Dermis microvascular lymphatic vessel endothelial cell (primary cell): ENCODE results near the gene SDK1. TPM values are rescaled to one million over a fixed set of nuclear protein-coding genes. Genes with fewer than 3 reads are reported as not detected.

Source experiments
- DNase-seq, 2 donors: peaks; one replicate each; pipeline versions ENCODE4 v3.0.0 to v3.0.0-alpha.2; 2010; ENCODE audit warnings: low read depth in 2 of 2
- total RNA-seq: library from RNA; depleted of rRNA; stranded (reverse); fragments of >200 nt; gene quantifications from 2 replicates; pipeline ENCODE4 v1.2.1, GENCODE V29; 2014

Gene SDK1
- total RNA-seq, 1 donor from 2014 or later = 0.39 TPM

DNA sequence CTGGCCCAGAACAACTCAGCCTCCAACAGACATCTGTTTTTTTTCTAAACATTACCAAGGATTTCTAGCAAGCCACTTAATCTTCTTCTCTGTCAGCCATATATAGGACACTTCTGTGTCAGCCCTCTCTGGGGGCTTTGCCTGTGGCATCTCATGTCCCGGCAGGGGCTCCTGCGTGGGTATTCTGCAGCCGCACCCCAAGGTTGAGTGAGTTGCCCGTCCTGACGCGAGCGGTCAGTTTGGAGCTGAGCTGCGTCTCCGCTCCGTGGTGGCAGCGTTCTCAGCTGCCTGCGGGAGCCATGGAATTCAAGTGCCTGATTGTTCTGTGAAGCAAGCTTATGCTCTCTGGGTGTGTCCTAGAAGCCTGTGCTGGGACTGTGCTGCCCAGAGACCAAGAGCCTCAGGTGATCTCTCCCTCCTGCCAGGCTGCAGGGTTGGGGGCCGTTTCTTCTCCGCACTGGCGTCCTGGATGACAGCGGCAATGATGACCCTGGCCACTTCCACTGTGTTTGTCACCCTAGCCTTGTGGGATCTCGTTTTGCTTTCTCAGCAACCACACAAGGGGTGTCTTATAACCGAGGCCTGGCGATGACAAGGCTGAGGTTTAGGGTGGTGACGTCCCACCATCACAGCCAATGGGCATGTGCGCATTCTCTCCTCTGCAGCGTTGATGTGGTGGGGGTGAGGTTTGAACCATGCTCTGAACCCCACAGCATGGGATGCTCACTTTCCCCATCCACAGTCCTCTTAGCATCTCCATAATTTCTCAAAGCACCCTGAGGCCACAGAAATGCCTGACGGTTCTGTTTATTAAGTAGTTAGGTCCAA is 768.4 kb downstream of the SDK1 start:
- no peak for DNase-seq

DNA sequence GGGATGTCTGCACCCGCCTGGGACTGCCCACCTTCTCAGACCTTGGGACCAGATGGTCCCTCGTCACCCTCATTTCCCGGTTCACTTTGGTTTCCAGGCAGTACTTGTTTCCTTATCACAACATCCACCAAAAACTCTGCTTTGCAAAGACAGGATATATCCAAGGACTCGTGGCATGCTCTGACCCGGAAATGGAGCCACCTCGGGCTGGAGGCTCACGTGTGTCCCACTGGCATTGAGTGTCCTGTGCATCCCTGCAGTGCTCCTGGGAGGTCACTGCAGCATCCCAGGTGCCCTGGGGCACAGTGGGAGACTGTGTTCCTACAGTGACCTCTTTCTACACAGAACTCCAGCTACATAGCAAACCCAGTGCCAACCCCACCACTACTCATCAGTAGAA is 769.2 kb downstream of the SDK1 start:
- no peak for DNase-seq

DNA sequence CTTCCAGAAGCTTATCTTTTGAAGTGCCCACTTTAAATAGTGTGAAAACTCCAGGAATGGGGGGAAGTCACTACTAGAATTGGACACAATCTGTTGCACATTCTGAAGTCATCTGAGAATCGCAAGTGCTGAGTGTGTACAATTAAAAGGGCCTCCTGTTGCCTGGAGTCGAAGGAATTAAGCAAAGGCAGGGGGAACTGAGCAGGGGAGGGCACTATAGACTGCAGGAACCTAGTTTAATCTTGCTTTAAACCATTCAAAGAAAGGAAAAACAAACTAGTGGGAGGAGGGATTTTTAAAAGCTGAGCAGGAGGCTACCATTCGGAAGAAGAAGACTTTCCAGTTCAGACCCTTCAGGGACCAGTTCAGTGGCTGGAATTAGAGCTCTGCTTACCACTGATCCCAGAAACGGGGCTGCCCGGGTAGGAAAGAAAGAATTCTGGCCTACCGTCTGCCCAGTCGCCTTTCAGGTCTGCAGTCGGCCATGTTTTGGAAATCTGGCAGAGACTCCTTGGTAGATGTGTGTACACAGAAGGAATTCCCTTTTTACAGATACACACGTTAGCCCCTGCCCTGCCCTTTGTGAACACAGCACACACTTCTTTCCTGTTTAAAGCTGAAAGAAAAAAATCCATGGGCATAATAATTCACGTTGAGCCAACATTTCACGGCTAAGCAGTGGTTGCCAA is 770.5 kb downstream of the SDK1 start:
- DNase-seq = no peak

- no peak for DNase-seq
Observed at GRCh38 chr7:4072161-4072925, 771.3 kb downstream of the SDK1 start.

DNA sequence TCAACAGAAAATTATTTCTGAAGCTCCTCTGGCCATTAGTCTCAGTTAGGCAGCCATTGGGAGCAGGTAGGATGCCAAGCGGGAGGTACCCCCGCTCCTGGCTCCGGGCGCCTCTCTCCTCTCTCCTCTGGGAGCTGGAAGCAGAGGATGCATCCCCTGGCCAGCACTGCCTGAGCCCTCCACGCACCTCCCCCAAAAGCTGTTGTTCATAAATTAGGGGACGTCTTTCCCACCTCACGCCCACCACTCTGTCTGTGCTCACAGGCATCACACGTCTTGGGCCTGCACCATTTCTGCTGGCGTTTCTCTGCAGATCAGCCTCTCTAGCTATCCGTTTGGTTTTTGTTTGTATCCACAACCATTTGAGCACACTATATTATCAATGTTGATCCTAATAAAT is 772.0 kb downstream of the SDK1 start:
- DNase-seq = no peak

GRCh38 chr7:4073750-4074149 is 772.7 kb downstream of the SDK1 start:
- no peak for DNase-seq

- DNase-seq = no peak
Observed at GRCh38 chr7:4074407-4074806, 773.4 kb downstream of the SDK1 start.

DNA sequence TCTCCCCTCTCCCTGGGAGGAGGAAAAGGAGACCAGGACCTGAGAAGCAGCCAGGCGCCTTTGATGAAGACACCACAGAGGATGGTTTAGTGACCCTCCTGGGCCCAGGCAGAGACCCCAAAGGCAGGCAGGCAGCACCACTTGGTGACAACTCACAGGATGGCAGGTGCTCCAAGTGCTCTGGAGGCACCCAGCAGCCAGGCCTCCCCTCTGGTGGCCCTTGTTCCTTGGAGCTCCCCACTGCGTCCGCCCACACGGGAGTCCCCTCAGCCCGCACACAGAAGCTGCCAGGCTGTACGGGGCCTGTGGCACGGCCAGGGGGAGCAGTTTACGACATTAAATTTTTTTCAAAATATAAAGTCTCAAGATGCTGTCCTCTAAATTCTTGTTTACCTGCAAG is 773.9 kb downstream of the SDK1 start:
- no peak for DNase-seq

DNA sequence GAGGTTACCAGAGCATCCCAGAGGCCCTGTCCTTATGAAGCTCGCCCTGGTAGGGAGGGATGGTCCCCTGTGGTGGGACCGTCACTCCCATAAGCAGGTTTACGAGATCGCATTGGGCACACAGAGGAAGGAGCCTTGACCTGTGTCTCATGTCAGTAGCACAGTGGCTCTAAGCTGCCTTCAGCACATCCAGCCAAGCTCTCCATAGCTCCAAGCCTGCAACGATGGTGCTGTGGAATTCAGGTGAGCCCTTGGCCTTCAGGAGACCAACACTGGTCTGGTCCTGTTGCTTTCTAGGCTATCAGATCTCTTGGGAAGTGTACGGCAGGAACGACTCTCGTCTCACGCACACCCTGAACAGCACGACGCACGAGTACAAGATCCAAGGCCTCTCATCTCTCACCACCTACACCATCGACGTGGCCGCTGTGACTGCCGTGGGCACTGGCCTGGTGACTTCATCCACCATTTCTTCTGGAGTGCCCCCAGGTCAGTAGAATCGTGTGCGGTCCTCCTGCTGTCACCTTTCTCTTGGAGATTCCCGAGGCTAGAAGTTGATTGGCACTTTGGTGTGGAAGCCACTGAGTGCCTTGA is 775.7 kb downstream of the SDK1 start:
- DNase-seq = no peak

DNA sequence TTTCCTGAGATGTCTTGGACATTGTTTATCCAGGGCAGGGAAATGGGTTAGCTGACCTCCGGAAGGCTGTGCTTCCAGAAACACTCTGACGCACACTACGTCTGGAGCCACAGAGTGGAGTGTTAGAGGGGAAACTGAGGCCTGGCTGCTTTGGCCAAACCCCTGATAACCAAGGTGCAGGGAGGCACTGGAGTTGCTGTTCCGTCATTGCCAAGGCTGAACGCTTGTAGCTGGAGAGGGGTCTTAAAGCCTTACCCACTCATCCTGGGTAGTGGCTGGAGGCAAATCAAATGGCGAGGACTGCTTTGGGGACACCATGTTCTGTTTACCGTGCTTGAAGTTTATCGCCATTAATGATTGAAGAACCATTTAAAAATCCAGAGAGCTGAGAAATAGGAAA is 776.9 kb downstream of the SDK1 start:
- DNase-seq = no peak

- no peak for DNase-seq
Observed at GRCh38 chr7:4078580-4078979, 777.5 kb downstream of the SDK1 start.

DNA sequence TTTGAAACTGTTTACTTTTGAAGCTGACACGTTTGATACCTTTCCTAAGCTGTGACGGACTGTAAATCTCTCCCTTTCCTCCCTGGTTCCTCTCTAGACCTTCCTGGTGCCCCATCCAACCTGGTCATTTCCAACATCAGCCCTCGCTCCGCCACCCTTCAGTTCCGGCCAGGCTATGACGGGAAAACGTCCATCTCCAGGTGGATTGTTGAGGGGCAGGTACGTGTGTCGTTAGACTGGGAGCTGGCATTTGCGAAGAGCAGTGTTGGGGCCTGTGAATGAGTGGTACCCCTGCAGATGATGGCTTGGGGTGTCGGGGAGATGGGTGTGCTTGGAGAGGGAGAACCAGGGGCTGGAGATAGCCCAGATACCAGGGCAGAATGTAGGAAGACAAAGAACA is 778.3 kb downstream of the SDK1 start:
- DNase-seq = no peak

- DNase-seq = no peak
Observed at GRCh38 chr7:4079956-4080355, 778.9 kb downstream of the SDK1 start.

- no peak for DNase-seq
Observed at GRCh38 chr7:4080954-4081353, 779.9 kb downstream of the SDK1 start.

DNA sequence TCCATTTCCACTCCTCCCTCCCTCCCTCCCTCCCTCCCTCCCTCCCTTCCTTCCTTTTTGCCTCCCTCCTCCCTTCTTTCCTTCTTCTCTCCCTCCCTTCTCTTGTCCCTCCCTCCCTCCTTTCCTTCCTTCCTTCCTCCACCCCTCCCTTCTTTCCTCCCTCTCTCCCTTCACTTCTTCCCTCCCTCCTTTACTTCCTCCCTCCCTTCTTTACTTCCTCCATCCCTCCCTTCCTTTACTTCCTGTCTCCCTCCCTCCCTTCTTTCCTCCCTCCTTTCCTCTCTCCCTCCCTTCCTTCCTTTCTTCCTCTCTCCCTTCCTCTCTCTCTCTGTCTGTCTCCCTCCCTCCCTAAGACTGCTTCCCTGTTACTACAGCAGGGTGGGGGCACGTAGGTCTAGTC is 782.5 kb downstream of the SDK1 start:
- no peak for DNase-seq

GRCh38 chr7:4084271-4084670 is 783.2 kb downstream of the SDK1 start:
- DNase-seq = no peak

DNA sequence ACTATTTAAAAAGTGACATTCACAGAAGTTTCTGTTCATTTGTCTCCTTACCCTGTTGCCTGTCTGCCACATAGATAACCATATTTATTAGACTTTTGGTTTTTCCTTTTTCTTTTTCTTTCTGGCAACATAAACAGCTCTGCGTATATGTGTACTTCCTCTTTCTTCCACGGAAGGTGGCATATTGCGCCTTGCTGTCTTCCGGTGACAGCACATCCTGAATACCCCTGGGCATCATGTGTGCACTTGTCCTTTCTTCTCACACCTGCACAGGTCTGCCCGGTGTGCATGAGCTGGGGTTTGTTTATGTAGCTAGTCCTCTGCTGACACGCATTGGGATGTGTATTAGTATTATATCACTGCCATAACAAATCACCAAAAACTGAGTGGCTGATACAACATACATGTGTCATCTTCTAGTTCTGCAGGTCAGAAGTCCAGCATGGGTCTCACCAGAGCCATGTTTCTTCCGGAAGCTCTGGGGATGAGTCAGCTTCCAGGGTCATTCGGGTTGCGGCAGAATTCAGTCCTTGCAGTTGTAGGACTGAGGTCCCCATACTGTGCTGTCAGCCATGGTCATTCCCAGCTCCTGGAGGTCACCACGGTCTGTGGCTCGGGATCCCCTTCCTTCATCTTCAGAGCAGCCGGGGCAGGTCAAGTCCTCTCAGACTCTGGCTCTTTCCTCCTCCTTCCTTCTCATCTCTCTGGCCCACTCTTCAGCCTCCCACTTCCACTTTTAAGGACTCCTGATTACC is 785.1 kb downstream of the SDK1 start:
- peak in 1 of 2 donors; percentile 29 for DNase-seq

DNA sequence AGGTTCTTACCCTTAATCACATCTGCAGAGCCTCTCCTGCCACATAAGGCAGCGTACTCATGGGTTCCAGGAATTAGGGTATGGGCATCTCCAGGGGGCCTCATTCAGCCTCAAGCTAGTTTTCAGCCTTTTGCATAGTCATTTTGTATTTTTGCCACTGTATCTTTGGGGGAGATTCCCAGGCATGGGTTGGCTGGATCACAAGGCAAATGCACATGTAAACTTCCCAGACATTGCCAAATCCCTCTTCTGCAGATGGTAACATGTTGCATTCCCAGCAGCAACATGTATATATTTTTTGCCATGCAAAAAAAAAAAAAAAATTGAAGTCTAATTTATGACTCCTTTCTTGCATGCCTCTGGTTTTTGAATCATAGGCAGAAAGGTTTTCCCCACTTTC is 785.7 kb downstream of the SDK1 start:
- DNase-seq = no peak

DNA sequence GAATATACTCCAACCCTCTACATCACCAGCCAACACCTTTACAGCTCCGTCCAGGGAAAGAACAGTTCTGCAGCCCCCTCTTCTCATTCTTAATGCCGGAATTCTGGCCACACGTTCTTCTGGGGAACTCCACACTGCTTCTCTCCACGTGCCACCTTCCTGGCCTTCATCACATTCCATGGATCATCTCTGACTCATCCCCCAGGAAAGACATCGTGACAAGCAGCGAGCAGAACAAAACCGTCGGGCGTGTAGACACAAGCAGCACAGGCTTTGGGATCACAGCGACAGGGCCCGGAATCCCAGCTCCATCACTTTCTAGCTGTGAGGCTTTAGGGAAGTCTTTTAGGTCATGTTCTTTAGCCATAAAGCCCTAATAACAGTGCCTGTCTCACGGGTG is 790.7 kb downstream of the SDK1 start:
- no peak for DNase-seq

DNA sequence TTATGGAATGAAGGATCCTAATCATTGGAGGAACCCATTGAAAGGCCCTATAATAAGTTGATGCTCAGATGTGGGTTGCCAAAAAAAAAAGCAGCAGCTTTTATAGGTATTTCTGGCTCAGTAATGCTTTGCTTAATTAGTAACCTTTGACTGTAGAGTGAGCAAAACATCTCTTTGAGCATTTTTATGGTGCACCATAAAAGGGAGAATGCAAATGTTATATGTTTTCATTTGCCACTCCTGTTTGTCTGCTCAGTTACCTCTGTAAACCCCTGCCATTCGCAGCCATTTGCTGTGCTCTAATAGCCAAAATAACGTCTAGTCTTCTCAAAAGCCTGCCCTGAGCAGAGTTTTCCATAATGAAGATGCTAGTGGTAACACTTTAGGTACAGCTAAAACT is 792.0 kb downstream of the SDK1 start:
- DNase-seq = no peak

GRCh38 chr7:4093483-4093882 is 792.4 kb downstream of the SDK1 start:
- no peak for DNase-seq
